ENCODE results near the gene SP3. TPM values are rescaled to one million over a fixed set of nuclear protein-coding genes. Genes with fewer than 3 reads are reported as not detected.

Gene SP3
- total and polyA plus RNA-seq, 8 donors, result 69.0 to 143 (median 122) TPM

- H3K27me3 ChIP-seq, result no peaks in the 10 kb centered on the region
- ATAC-seq (no peak), DNase-seq (no peak)
- no peak overlapping the region for H3K27ac ChIP-seq
- TF ChIP-seq, protein P1, sequence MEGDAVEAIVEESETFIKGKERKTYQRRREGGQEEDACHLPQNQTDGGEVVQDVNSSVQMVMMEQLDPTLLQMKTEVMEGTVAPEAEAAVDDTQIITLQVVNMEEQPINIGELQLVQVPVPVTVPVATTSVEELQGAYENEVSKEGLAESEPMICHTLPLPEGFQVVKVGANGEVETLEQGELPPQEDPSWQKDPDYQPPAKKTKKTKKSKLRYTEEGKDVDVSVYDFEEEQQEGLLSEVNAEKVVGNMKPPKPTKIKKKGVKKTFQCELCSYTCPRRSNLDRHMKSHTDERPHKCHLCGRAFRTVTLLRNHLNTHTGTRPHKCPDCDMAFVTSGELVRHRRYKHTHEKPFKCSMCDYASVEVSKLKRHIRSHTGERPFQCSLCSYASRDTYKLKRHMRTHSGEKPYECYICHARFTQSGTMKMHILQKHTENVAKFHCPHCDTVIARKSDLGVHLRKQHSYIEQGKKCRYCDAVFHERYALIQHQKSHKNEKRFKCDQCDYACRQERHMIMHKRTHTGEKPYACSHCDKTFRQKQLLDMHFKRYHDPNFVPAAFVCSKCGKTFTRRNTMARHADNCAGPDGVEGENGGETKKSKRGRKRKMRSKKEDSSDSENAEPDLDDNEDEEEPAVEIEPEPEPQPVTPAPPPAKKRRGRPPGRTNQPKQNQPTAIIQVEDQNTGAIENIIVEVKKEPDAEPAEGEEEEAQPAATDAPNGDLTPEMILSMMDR (IDR thresholded peaks at IDR 0.05), result no peak
- H3K4me1 ChIP-seq, result peaks cover 0 to 3% of the 10 kb centered on the region in 2 donors
- intact Hi-C loops (cut with DNase I), result no loop called here
- no peak overlapping the region for H3K4me3 ChIP-seq
- no peaks in the 10 kb centered on the region for H3K9me3 ChIP-seq
- no peaks in the 10 kb centered on the region for H3K36me3 ChIP-seq
Observed at GRCh38 chr2:173979751-173980351, 14.7 kb upstream of the SP3 start.

GRCh38 chr2:173978447-173978846, 13.3 kb upstream of the SP3 start:
- intact Hi-C loops (cut with DNase I), result no loop called here
- Histone ChIP-seq H3K27ac (no peak overlapping the region), H3K4me3 (no peak overlapping the region), H3K36me3 (no peaks in the 10 kb centered on the region), H3K4me1 (peaks cover 0 to 3% of the 10 kb centered on the region in 2 donors), H3K9me3 (no peaks in the 10 kb centered on the region), H3K27me3 (no peaks in the 10 kb centered on the region)
- DNase-seq, result no peak
- ATAC-seq, result no peak
- TF ChIP-seq, protein P1 (IDR thresholded peaks at IDR 0.05), result no peak

GRCh38 chr2:173972636-173973035, 7.5 kb upstream of the SP3 start:
- DNase-seq (no peak), ATAC-seq (no peak)
- Histone ChIP-seq H3K36me3 (no peaks in the 10 kb centered on the region), H3K4me3 (no peak overlapping the region), H3K27ac (no peak overlapping the region), H3K9me3 (no peaks in the 10 kb centered on the region), H3K4me1 (peaks cover 0 to 5% of the 10 kb centered on the region in 2 donors), H3K27me3 (no peaks in the 10 kb centered on the region)
- TF ChIP-seq, protein P1 (IDR thresholded peaks at IDR 0.05), result no peak
- intact Hi-C loops (cut with DNase I), result no loop called here

DNA sequence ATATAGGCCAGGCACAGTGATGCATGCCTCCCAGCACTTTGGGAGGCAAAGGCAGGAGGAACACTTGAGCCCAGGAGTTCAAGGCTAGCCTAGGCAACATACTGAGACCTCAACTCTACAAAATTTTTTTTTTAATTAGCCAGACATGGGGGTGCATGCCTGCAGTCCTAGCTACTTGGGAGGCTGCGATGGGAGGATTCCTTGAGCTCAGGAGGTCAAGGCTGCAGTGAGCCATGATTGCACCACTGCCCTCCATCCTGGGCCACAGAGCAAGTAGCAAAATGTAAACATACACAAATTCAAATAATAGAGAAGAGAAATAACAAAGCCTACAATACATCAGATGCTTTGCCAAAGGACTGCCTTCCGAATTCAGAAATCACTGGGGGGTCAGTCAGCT, 7.0 kb upstream of the SP3 start:
- Histone ChIP-seq H3K27ac (no peak overlapping the region), H3K27me3 (no peaks in the 10 kb centered on the region), H3K9me3 (no peaks in the 10 kb centered on the region), H3K36me3 (no peaks in the 10 kb centered on the region), H3K4me1 (peaks cover 0 to 5% of the 10 kb centered on the region in 2 donors), H3K4me3 (no peak overlapping the region)
- DNase-seq (no peak), ATAC-seq (no peak)
- TF ChIP-seq, protein P1 (IDR thresholded peaks at IDR 0.05), result no peak
- intact Hi-C loops (cut with DNase I), result no loop called here

DNA sequence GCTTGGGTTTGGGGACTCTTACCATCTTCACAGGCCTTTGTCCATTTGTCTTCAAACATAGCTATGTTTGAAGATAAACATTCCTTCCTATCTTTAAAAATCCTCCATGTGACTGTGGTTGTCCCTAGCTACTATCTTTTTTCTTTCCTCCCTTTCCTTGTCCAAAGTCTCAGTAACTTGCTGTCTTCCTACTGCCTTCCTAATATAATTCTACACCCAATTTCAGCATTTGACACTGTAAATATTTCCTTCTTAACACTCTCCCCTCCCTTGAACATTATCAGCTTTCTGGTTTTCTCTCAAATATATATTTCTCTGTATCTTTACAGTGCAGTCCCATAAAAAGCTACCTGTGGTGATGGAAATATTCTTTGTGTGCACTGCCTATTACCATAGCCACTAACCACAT, 5.3 kb upstream of the SP3 start:
- H3K9me3 ChIP-seq, result no peaks in the 10 kb centered on the region
- H3K27me3 ChIP-seq, result no peaks in the 10 kb centered on the region
- DNase-seq (no peak), ATAC-seq (no peak)
- peaks cover 5 to 19% of the 10 kb centered on the region in 2 donors for H3K4me1 ChIP-seq
- H3K4me3 ChIP-seq, result no peak overlapping the region
- H3K27ac ChIP-seq, result no peak overlapping the region
- no peaks in the 10 kb centered on the region for H3K36me3 ChIP-seq
- TF ChIP-seq, protein P1 (IDR thresholded peaks at IDR 0.05), result no peak
- intact Hi-C loops (cut with DNase I), result no loop called here

Data from left lung (tissue), 10 donors.